Stimulated activated naive CD4-positive, alpha-beta T cell (primary cell): ENCODE data around the gene APEX1.
"Not testable (repeated sequence)": the region's sequence is repeated elsewhere in the genome, so short reads cannot be mapped to it uniquely, and the experiment has no call there.

Experiments used
- DNase-seq, 6 experiments: peaks; one replicate each; lab custom pipeline; 2025; lab: John Stamatoyannopoulos, UW

Gene APEX1

DNA sequence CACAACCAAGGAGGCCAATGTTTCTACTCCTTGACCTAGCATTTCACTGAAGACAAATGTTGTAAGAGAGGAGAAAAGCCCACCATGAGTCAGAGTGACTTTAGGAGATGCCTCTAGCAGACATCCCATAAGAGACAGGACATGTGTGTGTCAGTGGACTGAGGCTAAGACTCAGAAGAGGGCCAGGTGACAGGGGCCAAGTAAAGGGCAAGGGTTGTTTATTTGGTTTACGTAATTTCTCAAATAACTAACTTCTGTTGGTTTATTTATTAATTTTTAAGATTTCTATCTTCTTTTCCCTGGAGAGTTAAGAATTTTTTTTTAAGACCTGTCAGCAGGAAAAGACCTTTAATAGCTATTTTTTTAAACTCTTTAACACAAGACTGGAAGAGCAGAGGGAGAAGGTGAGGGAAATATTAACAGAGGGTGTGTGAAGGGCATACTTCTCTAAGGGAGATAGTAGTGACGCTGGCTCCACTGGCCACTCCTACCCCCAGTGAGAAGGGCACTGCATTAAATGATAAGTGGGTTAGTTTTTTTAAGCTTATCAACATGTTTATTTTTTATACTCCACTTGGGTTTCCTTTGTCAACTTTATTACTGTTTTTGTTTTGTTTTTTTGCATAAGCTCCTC is 17.6 kb downstream of the APEX1 start:
- no peak for DNase-seq

DNA sequence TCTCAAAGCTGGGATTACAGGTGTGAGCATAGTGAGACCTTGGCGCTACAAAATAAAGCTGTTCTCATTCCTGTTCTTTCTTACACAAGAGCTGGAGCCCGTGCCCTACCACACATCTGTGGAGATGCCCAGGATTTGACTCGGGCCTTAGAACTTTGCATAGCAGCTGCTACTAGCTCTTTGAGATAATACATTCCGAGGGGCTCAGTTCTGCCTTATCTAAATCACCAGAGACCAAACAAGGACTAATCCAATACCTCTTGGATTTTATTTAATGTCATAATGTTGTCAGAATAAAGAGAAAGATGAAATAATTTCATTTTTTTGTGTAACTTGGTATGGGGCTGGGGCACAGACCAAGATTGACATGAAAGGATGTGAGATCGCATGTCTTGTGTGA is 21.8 kb downstream of the APEX1 start:
- no peak for DNase-seq

DNA sequence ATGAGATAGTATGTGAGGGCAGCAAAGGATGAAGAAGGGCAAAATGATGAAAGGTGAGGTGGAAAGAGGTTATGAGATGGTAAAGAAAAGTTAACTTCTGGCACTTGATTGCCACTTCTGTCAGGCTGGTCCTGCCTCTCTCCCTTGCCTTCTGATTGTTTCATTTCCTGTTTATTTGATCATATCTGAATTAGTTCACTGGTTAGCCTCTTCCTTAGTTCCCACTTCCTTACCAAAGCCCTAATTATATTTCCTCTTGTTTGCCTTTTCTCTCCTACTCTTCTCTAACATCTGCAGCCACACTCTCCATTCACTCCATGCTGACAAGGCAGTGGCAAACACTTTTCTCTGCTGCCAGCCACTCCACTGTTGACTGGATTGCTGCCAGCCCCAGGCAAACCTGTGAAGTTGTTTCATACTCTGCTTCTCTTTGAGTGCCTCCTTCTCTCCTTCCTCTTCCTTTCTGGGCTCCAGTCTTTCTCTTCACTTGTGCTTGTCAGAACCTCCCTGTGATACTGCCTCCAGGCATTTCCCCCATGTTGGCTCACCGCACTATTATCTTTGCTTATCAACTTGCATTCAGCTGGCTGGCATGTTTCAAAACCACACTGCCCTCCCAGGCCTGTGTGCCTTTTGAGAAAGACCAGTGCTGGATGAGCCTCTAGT is 22.3 kb downstream of the APEX1 start:
- DNase-seq = peak in 5 of 6 experiments; percentile 25 to 70 (median 53)

DNA sequence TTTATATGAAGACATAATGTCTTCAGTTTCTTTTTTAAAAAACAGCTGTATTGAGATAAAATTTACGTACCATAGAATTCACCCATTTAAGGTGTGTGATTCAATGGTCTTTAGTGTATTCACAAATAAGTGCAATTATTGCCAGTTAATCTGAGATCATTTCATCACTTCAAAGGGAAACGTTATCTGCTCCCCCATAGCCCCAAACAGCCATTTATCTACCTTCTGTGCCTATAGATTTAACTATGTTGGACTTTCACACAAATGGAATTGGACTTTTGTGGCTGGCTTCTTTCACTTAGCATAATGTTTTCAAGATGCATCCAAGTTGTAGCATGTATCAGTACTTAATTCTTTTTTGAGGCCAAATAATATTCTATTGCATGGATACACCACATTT is 23.9 kb downstream of the APEX1 start:
- no peak for DNase-seq

DNA sequence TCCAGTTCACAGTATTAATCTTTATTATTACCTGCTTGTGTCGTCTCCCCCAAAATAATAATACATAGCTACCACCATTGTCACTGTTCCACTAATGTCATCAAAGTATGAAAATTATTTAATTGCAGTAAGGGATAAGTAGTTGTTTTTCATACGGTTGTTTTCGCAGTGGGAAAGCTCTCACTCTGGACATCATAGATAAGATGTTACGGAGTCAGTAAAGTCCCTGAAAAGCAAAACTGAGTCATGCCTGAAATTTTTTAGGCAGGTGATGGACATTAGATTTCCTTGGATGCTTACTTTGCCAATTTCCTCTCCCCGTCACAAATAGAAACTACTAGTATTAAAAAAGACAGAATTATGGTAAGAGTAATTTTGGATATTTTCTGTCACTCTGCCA is 27.4 kb downstream of the APEX1 start:
- DNase-seq = no peak

DNA sequence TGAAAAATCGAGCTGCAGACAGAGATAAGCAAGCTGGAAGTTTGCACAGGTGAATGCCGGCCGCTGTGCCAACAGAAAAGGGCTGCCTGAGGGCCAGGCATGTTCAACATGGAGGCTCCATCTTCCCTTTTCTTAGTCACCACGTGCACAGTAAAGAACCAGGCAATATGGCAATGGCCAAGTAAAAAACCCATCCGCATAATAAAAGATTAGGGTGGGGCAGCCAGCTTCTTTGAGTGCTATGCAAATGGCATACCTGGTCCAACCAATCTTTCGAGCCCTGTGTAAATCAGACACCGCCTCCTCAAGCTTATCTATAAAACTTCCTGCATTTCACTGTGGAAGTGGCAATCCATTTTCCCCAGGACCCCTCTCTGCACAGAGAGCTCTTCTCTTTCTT is 30.9 kb downstream of the APEX1 start:
- no peak for DNase-seq

DNA sequence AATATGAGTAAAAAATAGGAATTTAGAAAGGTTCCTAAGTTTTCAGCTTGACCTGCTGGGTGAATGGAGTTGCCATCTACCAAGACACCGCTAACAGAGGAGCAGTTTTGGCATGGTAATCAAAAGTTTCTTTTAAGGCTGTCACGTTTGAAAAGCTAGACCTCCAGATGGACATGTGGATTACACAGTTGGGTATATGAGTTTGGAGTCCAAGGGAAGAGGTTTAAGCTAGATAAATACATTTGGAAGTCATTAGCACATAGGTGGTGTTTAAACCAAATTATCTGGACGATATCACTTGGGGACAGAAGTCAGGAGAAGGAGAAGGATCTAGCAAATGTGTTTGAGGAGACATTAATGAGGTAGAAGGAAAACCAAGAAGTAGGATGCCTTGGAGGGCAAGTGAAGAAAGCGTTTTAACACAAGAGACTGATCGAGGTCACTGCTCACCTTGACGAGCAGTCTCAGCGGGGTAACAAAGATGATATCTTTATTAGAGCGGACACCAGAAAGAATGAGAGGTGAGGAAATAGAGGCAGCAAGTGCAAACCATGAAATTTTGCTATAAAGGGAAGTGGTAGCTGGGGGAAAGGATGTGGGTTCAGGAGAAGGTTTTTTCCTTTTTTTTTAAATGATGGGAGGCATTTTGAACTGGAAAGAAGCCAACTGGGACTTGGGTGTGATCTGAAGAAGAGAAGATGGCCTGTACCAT is 31.8 kb downstream of the APEX1 start:
- peak in 2 of 6 experiments; percentile 3 to 17 for DNase-seq

DNA sequence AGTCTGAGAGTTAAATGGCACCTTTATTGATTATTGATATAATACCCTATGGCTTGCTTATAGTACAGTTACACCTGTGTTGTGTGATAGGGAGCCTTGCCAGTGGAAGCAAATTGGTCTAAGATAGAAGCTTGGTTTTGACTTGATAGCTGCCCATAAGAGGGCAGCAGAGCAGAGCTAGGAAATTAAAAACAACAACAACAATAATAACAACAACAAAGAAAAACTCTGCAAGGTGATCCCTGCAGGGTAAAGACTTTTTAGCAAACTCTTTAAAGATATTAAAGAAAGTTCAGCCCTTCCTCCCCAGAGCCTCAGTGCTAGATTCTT is 32.3 kb downstream of the APEX1 start:
- DNase-seq = no peak

DNA sequence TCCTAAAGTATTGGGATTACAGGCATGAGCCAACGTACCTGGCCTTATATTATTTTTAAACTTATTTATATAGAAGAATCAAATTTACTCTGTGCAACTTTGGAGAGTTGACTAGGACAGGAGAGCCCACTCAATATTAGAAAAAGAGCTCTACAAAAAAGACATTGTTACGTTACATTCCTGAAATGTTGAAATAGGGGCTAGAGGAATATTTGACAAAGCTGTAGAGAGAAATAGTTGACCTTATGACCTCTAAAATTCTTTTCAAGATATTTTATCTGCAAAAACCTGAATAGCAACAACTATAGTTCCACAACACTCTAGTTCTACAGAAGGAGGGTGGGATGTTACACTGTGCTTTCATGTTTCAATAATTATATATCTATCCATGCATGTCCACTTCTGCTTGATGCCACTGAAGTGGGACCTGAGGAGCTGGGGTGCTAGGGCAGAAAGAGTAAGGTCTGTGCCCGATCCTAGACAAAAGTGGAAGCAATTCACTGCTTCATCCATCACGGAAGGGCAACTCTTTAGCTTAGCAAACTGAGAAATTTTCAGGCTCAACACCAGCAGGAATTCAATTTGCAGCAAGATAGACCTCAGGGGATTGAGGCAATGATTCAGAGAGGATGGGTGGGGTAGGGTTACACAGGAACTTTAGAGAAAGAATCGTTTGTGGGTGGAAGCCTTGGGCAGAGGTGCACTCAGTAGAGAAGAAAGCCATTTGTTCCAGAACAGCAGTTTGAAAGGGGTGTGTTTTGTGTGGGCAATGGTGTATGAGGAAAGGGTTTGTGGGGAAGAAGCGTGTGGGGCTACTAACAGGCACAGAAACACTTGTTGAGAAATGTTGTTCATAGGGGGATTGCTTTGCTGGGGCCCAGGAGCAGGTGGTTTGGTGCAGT is 34.3 kb downstream of the APEX1 start:
- DNase-seq = peak in 3 of 6 experiments; percentile 17 to 31 (median 31)

DNA sequence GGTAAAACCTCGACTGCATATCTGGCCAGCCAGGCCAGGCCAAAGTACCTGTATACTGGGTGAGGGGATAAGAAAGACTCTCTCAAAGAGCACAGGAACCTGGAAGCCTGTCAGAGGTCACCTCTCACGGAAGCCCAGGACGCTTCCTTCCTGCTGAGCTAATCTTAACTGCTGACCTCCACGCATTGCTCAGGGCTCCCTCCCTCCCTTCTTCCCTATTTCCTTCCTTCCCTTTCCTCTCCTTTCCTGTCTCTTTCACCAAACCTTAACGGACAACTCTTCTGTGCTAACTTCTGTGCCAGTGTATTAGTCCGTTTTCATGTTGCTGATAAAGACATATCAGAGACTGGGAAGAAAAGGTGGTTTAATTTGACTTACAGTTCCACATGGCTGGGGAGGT is 35.5 kb downstream of the APEX1 start:
- DNase-seq = no peak

DNA sequence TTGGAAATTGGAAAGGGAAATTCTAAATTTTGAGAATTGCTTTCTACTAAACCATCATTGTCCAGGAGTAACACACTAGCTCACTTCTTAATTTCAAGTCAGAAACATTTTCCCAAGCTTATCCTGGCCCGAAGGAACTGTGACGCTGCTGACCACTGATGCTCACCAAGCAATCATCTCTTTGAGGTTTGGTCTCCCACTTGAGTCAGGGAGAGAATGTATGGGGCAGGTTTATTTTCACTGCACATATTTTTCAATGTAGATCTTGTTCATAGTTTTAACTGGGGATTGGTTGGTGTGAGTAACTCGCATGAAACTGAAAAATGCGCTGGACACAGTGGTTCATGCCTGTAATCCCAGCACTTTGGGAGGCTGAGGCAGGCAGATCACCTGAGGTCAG is 37.5 kb downstream of the APEX1 start:
- DNase-seq = no peak

DNA sequence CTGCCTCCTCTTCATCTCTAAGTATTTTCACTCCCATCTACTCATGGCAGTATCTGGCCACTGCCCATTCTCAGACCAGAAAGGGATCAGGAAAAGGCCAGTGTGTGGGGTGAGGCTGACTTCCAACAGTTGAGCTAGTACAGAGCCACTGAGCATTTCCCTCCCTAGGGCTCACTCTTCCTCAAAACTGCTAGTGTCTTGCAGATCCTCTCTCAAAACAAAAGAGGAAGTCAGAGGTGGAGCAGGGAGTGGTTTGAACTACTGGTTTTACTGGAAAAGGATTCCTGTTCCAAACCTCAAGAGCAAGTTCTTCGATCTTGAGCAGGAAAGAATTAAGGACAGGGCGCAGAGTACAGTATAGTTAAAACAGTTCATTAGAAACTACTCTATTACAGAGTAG is 38.6 kb downstream of the APEX1 start:
- no peak for DNase-seq

DNA sequence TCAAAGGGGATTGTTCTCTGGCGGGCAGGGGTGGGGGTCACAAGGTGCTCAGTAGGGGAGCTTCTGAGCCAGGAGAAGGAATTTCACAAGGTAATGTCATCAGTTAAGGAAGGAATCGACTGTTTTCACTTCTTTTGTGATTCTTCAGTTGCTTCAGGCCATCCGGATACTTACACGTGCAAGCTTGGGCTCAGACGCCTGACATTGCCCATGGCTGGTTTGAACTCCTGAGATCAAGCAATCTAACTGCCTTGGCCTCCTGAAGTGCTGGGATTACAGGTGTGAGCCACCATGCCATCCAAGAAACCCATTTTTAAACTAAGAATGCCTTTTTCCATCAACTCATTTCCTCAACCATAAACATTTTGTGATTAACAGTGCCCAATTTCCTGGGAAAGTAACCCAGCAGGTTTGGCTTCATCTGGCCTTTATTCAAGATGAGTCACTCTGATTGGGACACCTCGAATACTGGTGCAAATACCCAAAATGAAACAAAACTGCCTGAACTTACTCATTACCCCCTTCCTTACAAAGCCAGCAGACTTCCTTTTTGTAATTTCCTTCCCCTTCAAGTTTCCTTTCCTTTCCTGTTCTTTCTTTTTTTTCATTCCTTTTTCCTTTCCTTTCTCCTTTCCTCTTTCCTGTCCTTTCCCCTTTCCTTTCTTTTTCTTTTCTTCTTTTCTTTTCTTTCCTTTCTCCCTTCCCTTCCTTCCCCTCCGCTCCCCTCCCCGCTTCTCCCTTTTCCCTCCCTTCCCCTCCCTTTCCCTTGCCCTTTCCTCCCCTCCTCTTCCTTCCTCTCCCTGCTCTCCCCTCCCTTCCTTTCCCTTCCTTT is 40.1 kb downstream of the APEX1 start:
- DNase-seq = no peak

DNA sequence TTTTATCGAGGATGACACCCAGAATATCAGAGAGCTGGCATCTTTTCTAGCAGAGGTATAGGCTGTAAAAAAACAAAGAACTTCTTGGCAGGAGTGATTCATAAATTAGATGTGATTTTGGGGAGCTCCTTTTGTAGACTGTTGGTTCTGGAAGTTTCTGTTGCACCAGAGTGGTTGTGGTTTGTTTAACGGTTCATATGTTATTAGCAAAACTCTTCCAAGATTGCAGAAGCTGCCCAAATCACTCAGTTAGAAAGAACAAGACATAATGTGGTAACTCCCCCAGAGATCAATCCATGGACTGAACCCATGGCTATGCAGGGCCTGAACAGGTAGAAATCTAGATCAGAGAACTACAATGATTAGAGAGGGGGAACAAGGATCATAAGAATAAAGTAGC is 43.6 kb downstream of the APEX1 start:
- DNase-seq = no peak

DNA sequence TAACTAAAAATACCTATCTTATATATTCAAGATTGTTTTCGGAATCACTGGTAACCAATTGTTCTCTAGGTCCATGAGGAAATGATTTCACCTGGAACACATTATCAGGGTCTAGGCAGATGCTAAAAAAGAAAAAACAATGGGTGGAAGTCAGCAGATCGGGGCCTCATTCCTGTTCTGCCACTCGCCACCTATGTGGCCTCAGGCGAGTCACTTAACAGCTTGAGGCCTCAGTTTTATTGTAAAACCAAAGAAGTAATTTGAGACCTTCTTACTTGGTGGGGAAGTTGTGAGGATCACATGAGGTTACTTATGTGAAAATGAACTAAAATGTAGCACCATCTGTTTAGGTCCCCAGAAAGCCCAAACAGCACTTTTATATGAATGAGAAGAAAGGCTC is 44.1 kb downstream of the APEX1 start:
- no peak for DNase-seq

DNA sequence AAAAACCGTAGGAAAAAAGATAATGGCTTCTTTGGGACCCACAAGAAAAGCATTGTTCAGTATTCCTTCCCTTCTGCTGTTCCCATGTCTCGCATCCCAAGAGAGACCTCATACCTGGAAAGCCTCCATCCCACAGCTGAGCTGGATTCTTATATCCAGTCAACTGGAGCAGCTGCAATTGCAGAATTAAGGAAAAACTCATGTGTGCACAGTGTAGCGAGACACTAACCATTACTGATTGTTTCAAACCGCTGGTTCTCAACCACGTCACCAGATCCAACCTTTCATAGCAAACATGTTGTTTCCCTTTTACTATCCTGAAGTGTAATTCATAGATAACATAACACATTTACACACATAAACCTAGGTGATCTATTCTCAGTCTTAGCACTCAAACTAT is 44.9 kb downstream of the APEX1 start:
- no peak for DNase-seq

DNA sequence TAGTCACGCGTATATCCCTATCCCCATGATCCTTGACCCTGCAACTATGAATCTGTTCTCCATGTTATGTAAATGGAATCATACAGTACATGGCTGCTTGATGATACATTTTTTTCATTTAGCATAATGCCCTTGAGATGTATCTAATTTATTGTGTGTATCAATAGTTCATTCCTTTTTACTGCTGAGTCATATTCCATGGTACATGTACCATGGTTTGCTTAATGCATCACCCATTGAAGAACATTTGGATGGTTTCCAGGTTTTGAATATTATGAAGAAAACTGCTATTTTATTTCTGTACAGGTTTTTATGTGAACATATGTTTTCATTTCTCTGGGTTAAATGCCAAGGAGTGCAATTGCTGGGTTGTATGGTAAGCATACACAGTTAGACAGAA is 46.3 kb downstream of the APEX1 start:
- DNase-seq = no peak

DNA sequence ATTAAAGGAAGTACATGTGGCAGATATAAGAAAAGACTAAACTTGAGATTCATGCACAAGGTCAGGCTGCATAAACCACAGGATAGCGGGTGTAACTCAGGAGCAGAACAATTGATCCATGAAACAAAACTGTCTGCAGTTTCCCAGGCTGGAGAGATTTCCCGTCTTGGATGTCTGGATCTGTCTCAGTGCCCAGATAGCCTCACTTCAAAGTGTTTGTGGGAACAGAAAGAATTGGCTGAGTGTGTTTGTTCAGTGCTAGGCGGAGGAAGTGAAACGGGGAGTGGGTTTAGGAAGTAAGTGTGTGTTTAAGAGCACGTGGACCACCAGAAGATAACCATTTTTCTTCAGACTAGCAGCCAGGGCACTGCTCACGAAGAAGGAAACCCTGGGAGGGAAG is 48.9 kb downstream of the APEX1 start:
- no peak for DNase-seq

DNA sequence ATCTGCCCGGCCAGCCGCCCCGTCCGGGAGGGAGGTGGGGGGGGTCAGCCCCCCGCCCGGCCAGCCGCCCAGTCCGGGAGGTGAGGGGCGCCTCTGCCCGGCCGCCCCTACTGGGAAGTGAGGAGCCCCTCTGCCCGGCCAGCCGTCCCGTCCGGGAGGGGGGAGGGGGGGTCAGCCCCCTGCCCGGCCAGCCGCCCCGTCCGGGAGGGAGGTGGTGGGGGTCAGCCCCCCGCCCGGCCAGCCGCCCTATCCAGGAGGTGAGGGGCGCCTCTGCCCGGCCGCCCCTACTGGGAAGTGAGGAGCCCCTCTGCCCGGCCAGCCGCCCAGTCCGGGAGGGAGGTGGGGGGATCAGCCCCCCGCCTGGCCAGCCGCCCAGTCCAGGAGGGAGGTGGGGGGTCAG is 51.2 kb downstream of the APEX1 start:
- DNase-seq = not testable (repeated sequence)

DNA sequence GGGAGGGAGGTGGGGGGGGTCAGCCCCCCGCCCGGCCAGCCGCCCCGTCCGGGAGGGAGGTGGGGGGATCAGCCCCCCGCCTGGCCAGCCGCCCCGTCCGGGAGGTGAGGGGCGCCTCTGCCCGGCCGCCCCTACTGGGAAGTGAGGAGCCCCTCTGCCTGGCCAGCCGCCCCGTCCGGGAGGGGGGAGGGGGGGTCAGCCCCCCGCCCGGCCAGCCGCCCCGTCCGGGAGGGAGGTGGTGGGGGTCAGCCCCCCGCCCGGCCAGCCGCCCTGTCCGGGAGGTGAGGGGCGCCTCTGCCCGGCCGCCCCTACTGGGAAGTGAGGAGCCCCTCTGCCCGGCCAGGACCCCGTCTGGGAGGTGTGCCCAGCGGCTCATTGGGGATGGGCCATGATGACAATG is 51.7 kb downstream of the APEX1 start:
- DNase-seq = not testable (repeated sequence)
